Large intestine (tissue), 3 donors: ENCODE measurements around the gene FAM193A. TPM values are rescaled to one million over a fixed set of nuclear protein-coding genes. Genes with fewer than 3 reads are reported as not detected.

Experiments
- DNase-seq, 2 donors: peaks; one replicate each; pipeline versions ENCODE4 v3.0.0 to v3.0.0-alpha.2; 2013
- H3K27ac ChIP-seq: one replicate; pipeline ENCODE4 v1.5.1; 2013; ENCODE audit warnings: low read length
- H3K27me3 ChIP-seq: 2 replicates; pipeline ENCODE4 v1.6.1; 2013; ENCODE audit warnings: low read length; ENCODE audit not compliant: control insufficient read depth, insufficient read depth
- H3K36me3 ChIP-seq: 2 replicates; pipeline ENCODE4 v1.6.1; 2013; ENCODE audit warnings: low read length; ENCODE audit not compliant: control insufficient read depth, insufficient read depth
- H3K4me1 ChIP-seq: one replicate; pipeline ENCODE4 v1.6.1; 2013; ENCODE audit warnings: low read length; ENCODE audit not compliant: control insufficient read depth, insufficient read depth
- H3K4me3 ChIP-seq: one replicate; pipeline ENCODE4 v1.5.1; 2013; ENCODE audit warnings: low read length
- H3K9me3 ChIP-seq: one replicate; pipeline ENCODE4 v1.6.1; 2013; ENCODE audit warnings: mild to moderate bottlenecking, low read depth, low read length, moderate library complexity; ENCODE audit not compliant: control insufficient read depth
- WGBS: methylation state at CpG from one replicate; pipeline ENCODE4 v1.1.5; 2013; ENCODE audit warnings: low lambda C conversion rate; ENCODE audit not compliant: insufficient coverage; 5-methylcytosine and 5-hydroxymethylcytosine counted together
- polyA plus RNA-seq: library from polyadenylated mRNA; unstranded; fragments of 120-200 nt; gene quantifications from one replicate; pipeline ENCODE4 v1.2.1, GENCODE V29; 2013

The FAM193A gene
- polyA plus RNA-seq, 1 donor: 20.4 TPM

DNA sequence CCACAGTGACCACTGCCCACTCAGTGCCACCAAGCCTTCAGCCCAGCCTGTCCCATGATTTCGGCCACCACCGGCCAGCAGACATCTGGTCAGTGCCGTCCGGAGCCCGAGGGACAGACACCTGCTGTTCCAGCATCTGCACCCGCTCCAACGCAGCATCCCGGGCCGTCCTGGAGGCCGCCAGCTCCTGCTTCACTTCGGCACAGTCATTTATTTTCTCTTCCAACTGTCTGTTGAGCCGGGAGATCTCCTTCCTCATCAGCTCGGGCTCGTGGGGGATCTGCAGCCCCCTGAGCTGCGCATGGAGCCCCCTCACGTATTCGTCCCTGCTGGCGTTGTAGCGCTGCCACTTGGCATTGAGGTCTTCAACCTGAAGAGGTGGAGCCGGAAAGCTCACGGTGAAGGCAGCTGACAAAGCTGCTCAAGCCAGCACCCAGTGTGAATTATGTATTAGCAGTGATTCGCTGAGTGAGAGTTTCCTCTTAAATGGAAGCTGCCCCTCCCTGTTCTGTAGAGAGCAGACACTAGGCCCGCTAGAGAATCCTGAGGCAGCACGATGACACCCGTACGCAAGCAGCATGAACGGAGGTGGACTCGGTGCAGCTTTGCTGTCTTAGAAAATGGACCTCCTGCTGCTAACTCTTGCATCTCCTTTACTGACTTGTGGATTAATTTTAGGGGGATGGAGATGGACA lies 208.3 kb downstream of the FAM193A start:
- WGBS: no CpG with 5 or more reads among the region's 28 CpGs
- H3K9me3 ChIP-seq: no peaks in the 10 kb centered on the region
- H3K27me3 ChIP-seq: no peaks in the 10 kb centered on the region
- H3K4me1 ChIP-seq: peaks cover 6% of the 10 kb centered on the region
- H3K27ac ChIP-seq: no peak overlapping the region
- H3K36me3 ChIP-seq: peaks cover 58% of the 10 kb centered on the region
- no peak overlapping the region for H3K4me3 ChIP-seq
- no peak for DNase-seq

- Histone ChIP-seq H3K36me3 (peaks cover 58% of the 10 kb centered on the region), H3K27me3 (no peaks in the 10 kb centered on the region), H3K4me3 (no peak overlapping the region), H3K27ac (no peak overlapping the region), H3K4me1 (peaks cover 6% of the 10 kb centered on the region), H3K9me3 (no peaks in the 10 kb centered on the region)
- no peak for DNase-seq
- no CpG with 5 or more reads among the region's 5 CpGs for WGBS
Measured at GRCh38 chr4:2745516-2745915, 209.1 kb downstream of the FAM193A start.

DNA sequence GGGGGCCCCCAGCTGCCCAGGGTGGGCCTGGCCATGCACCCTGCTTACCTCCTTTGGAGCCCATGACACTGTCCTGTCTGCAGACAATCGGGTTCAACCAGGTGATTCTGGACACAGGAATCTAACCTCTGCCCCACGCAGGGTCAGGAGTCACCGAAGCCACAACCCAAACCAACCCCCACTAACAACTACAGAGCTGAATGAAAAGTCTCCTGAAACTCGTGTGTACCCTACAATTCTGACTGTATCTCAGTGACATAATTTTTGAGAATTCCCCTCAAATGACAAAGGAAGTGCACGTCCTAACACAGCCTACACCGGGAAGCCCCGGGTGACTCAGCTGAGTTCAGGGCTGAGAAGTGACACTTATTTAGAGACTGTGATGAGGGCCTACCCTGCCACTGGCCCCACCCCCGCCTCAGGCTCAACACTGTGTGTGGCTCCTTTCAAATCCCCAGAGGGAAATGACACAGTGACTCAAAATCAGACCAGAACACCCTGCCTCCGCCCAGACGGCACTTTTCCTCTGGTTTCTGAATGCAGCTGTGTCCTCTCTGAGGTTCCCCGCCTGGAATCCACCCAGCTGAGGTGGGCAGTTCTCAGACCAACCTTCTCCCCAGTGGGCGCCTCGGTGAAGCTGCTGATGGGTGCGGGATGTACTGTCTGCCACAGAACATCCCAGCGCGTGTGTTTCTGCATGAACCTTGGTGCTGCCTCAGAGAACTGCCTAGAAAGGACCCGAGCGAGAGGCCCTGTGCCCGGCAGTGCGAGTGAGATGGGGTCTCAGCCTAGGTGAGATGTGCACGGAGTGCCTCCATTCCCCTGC lies 209.7 kb downstream of the FAM193A start:
- WGBS: no CpG with 5 or more reads among the region's 21 CpGs
- Histone ChIP-seq H3K4me1 (peaks cover 6% of the 10 kb centered on the region), H3K27me3 (no peaks in the 10 kb centered on the region), H3K36me3 (peaks cover 58% of the 10 kb centered on the region), H3K27ac (no peak overlapping the region), H3K4me3 (no peak overlapping the region), H3K9me3 (no peaks in the 10 kb centered on the region)
- DNase-seq: no peak

GRCh38 chr4:2746891-2747695 lies 210.6 kb downstream of the FAM193A start:
- Histone ChIP-seq H3K9me3 (no peaks in the 10 kb centered on the region), H3K27me3 (no peaks in the 10 kb centered on the region), H3K4me1 (peaks cover 6% of the 10 kb centered on the region), H3K4me3 (no peak overlapping the region), H3K36me3 (peaks cover 52% of the 10 kb centered on the region), H3K27ac (no peak overlapping the region)
- DNase-seq: no peak
- WGBS: no CpG with 5 or more reads among the region's 16 CpGs

DNA sequence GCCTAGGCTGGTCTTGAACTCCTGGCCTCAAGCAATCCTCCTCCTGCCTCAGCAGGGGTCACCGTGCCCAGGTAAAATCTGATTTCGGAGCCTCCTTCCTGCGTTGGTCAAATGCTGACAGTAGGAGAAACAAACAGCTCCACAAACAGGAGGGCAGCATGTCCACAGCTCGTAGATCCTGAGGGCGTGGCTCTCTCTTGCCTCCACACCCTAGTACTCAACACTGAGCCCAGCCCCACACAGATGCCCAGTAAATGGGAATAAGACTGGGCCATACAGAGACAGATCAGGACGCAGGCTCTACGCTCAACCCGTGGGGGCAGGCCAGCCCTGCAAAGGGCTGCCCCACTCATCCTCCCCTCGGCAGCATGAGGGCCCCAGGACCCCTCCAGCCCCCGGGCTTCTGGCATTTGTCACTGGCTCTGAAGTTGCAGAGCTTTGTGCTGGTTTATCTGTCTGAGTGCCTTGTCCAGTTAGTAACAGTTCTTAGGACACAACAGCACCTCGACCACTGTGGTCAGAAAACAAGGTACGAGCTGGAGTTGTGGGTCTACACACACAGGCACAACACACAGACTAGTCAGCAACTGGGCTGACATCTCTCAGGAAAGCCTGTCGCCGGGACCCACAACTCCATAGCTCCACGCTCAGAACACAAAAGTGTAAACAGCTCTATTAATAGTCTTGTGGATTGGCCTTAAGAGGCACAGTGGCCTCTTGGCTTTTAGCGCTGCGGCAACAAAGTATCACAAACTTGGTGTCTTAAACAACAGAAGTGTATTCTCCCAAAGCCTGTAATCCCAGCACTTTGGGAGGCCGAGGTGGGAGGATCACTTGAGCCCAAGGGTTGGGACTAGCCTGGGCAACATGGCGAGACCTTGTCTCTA lies 214.5 kb downstream of the FAM193A start:
- Histone ChIP-seq H3K9me3 (no peaks in the 10 kb centered on the region), H3K36me3 (peaks cover 22% of the 10 kb centered on the region), H3K27me3 (no peaks in the 10 kb centered on the region), H3K27ac (no peak overlapping the region), H3K4me3 (no peak overlapping the region), H3K4me1 (peaks cover 5% of the 10 kb centered on the region)
- no peak for DNase-seq
- no CpG with 5 or more reads among the region's 19 CpGs for WGBS

DNA sequence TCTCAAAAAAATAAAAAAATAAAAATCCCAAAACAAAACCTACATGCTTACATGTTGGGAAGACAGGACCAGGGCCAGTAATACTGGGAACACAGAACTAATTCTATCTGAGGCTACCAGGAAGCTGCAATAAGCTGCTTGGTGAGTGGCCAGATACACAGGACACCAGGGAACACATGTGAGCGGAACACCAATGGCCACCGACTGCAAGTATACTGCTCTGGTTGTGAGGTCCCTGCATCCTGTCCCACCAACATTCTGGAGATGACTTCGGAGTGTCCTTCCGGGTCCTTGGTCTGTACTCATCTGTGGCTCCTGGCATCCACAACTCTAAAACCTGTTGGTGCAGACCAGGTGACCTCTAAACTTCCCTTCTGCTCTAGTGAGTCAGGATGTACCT lies 217.0 kb downstream of the FAM193A start:
- no CpG with 5 or more reads among the region's 4 CpGs for WGBS
- DNase-seq: no peak
- no peak overlapping the region for H3K27ac ChIP-seq

DNA sequence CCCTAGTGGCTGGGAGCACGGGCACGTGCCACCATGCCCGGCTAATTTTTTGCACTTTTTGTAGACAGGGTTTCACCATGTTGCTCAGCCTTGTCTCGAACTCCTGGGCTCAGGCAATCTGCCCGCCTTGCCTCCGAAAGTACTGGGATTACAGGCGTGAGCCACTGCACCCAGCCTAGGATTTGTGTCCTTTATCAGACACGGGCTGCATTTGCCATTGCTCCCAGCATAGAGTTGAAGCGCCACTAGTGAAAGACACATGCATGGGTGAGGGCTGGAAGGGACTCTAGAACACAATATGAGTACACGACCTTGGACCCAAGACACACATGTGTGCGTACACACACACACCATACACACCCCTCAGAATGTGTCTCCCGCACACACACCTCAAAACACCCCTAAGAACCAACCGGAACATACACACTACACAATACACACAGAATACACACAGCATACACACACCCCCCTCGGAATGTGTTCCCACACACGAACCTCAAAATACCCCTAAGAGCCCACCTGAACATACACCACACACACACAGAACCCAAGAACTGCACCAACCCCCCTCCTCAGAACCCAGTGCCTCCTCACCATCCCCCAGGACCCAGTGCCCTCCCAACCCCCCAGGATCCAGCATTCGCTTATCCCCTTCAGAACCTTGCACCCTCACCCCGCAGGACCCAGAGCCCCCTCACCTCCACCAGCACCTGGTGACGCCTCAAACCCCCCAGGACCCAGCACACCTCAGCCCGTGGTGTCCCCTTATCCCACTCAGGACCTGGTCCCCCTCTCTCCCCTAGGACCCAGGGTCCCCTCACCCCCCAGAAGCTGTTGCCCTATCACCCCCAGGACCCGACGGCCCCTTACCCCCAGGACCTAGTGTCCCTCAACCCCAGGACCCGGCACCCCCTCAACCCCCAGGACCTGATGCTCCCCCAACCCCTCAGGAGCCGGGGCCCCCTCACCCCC lies 218.7 kb downstream of the FAM193A start:
- WGBS: no CpG with 5 or more reads among the region's 23 CpGs
- Histone ChIP-seq H3K9me3 (no peaks in the 10 kb centered on the region), H3K4me3 (peak overlapping the region; percentile 67), H3K36me3 (peaks cover 4% of the 10 kb centered on the region), H3K4me1 (peaks cover 13% of the 10 kb centered on the region), H3K27me3 (no peaks in the 10 kb centered on the region), H3K27ac (peak overlapping the region; percentile 55)
- DNase-seq: peak in 1 of 2 donors; percentile 50

More for the DNA sequence above, 217.0 kb downstream of the FAM193A start:
- H3K9me3 ChIP-seq: no peaks in the 10 kb centered on the region
- H3K4me1 ChIP-seq: peaks cover 10% of the 10 kb centered on the region
- peaks cover 4% of the 10 kb centered on the region for H3K36me3 ChIP-seq
- H3K4me3 ChIP-seq: no peak overlapping the region
- H3K27me3 ChIP-seq: no peaks in the 10 kb centered on the region

DNA sequence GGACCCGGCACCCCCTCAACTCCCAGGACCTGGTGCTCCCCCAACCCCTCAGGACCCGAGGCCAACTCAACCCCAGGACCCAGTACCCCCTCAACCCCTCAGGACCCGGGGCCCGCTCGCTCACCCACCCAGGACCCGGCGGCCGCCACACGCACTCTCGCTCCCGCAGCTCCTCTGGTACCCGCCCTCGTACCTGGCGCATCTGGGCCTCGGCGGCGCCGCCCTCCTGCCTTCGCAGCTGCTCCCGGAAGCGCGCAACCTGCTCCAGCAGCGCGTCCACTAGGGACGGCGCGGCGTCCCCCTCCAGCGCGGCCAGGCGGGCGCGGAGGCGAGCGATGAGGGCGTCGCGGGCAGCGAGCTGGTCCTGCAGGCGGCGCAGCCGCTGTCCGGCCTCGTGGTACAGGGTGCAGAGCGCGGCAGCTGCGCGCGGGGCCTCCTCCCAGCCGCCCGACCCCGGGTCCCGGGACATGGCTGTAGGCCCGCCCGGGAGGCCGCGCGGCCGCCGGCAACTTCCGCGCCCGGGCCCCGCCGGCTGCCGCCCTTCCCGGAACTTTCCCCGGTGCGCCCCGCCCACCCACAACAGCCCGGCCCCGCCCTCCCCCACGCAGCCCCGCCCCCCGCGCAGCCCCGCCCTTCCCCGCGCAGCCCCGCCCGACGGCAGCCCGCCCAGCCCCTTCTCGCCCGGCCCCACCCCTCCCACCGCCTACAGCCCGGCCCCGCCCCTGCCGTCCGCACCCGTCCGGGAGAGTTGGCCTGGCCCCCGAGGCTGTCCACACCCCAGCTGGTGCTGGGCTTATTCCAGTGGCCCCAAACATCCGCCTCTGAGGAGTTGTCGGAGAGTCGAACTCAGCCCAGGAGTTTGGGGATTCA lies 219.6 kb downstream of the FAM193A start, which contains the start of gene TNIP2:
Gene TNIP2, minus strand, starts transcription at position 516 of the 870 bp plus-strand sequence. Its CDS starts 47 bp downstream, at position 469.
- DNase-seq: peak; percentile 79 to 92
- H3K36me3 ChIP-seq: peaks cover 4% of the 10 kb centered on the region
- WGBS: no CpG with 5 or more reads among the region's 96 CpGs
- no peaks in the 10 kb centered on the region for H3K27me3 ChIP-seq
- no peaks in the 10 kb centered on the region for H3K9me3 ChIP-seq
- peaks cover 23% of the 10 kb centered on the region for H3K4me1 ChIP-seq
- H3K4me3 ChIP-seq: peak within 1 kb of the TSS; percentile 67
- peak within 1 kb of the TSS; percentile 77 for H3K27ac ChIP-seq
